Stimulated activated CD4-positive, alpha-beta T cell treated with anti-CD3 and anti-CD28 coated beads, Interleukin-1b, Interleukin-23, amount 100 ng/mL, for 24 hours (primary cell): ENCODE measurements around the gene BCR.

Experiments used
- DNase-seq, 4 experiments: peaks; one replicate each; pipeline ENCODE4 v3.0.0-alpha.2; 2020; ENCODE audit warnings: low read depth in 4 of 4, low spot score in 1 of 4

BCR gene

DNA sequence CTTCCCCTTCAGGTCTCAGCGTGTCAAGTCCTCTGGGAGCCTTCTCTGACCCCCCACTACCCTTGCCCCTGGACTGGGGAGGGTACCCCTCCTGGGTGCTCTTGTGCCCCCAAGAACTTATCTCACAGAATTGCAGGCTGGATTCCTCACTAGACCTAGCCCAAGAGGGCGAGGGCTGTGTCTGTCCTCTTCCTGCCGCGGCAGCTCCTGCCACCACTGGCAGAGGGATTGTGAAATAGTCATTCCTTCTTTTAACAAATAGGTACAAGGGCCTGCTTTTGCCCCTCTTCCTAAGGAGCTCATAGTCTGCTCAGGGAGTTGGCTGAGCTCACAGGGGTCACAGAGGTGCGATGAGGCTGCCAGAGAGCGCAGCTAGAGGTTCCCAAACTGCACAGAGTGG, 29.5 kb upstream of the BCR start:
- no peak for DNase-seq

DNA sequence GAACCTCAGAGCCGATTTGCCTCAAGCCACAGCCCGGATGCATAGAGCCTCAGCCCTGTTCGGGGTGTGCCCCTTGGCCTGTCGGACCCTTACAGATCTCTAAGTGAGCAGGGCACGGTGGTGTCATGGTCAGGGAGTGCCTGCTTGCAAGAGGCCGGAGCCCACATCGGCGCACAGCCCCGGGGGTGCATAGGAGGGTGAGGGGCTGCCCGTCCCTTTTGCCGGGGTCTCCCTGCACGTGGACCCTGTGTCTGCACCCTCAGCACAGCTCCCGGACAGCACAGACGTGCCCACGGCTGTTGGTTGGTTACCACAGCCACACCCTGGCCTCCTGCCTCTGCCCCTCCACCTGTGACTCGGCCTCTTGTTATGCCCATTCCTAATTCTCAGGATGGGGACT, 28.5 kb upstream of the BCR start:
- no peak for DNase-seq

DNA sequence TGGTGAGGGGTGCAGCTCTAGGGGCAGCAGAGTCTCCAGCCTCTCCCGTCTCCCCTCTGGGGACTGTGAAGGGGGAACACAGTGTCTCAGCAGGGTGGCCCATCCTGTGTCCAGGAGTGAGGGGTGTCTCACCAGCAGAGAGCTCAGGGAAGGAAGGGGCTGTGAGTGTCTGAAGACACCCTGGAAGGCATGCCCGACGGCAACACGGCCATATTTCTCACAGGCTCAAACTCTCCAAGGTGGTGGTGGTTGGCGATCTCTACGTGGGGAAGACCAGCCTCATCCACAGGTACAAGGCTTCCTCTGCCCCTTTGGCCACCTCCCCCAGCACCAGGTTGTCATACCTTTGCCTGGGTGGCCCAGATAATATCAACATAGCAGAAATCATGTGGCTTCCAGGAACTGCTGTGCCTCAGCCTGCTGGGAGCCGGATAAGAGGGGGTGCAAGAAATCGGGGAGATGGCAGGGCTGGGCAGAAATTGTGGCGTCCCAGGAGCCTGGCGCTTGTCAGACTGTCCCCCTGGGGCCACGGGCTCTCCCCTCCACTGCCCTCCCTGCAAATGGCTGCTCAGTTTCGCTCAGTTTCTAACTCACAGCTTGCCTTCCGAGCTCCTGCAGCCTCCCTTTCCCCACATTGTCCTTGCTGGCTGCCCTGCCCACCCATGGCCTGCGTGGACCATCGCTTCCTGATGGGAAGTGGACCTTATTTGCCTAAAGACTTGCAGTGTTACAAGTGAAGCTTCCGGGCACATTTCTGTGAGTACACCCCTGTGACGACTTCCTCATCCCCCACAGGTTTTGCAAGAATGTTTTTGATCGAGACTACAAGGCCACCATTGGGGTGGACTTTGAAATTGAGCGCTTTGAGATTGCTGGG, 27.8 kb upstream of the BCR start:
- DNase-seq: no peak

DNA sequence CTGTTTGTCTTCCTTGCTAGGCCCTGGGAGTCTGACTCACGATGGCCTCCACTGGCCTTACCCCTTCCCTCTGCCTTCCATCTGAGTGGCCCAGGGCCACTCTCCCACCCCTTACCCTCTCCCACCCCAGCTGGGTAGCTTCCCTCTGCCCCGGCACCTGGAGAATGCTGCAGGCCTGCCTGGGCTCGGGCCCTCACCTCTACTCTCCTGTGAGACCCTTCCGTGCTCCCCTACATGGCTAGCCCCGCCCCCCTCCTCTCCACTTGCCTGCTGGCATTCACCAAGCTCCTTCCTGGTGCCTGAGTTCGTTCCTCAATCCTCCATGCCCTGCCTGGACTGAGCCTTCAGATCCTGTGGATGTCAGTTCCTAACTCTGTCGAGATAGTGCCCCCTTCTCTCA, 26.3 kb upstream of the BCR start:
- no peak for DNase-seq

DNA sequence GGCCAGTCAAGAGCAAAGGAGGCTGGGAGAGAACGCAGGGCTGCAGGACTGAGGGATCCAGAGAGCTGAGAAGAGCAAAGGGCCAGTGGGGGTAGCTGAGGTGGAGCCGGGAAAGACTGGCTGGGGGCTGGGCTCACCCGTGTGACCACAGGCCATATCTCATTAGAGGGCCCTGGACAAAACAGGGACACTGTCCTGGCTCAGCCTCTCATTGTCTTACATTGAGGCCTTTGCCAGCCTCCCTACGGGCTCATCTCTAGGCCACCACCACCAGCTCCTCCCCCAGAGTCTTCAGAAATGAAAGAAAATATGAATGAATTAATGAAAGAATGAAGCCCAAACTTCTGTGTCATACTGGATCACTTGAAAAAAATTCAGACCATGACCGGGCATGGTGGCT, 25.8 kb upstream of the BCR start:
- no peak for DNase-seq

DNA sequence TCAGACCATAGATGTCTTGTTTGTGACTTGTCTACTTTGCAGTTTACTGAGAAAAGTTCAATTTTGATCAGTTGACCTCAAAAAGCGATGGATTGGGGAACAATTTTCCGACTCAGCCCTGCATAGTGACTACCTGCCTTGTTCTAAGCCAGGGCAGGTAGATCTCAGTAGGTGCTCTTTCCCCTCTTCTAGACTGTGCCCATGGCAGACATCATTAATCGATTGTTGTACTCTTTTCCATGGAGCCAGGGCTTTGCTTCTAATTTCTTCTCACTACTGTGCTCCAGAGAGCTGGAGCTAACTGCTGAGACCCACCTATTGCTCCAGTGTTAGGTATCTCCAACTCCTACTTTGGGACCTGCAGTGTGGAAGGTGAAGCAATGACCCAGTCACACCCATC, 25.2 kb upstream of the BCR start:
- no peak for DNase-seq

DNA sequence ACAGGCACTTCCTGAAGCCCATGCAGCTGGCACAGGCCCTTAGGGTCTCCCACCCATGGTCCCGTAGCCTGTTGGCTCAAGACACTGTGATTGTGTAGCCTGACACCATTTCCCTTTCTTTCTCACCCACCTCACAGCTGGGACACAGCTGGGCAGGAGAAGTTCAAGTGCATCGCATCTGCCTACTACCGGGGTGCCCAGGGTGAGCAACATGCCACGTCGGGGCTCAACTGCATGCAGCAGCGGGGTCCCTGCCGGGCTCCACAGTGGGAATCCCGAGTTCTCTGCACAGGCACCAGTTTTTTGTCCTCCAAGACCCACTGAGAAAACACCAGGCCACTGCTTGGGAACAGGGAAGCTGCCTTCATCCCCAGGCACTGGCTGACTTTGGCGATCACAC, 24.5 kb upstream of the BCR start:
- DNase-seq: no peak

DNA sequence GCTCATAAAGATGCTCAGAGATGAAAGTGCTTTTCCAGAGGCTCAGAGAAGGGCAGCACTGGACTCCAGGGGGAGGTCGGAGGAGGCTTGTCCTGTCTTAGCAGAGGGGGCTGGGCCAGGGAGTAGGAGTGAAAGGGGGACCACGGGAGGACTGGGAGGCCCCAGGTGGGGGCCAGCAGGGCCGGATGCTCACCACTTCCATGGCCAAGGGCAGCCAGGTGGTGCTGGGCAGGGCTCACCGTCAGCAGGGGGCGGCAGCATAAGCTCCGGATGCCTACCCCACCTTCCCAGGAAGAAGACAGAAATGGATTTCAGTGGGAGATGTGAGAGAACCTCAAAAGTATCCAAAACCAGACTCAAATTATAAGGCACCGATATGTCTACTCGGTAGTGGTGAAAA, 24.0 kb upstream of the BCR start:
- no peak for DNase-seq

DNA sequence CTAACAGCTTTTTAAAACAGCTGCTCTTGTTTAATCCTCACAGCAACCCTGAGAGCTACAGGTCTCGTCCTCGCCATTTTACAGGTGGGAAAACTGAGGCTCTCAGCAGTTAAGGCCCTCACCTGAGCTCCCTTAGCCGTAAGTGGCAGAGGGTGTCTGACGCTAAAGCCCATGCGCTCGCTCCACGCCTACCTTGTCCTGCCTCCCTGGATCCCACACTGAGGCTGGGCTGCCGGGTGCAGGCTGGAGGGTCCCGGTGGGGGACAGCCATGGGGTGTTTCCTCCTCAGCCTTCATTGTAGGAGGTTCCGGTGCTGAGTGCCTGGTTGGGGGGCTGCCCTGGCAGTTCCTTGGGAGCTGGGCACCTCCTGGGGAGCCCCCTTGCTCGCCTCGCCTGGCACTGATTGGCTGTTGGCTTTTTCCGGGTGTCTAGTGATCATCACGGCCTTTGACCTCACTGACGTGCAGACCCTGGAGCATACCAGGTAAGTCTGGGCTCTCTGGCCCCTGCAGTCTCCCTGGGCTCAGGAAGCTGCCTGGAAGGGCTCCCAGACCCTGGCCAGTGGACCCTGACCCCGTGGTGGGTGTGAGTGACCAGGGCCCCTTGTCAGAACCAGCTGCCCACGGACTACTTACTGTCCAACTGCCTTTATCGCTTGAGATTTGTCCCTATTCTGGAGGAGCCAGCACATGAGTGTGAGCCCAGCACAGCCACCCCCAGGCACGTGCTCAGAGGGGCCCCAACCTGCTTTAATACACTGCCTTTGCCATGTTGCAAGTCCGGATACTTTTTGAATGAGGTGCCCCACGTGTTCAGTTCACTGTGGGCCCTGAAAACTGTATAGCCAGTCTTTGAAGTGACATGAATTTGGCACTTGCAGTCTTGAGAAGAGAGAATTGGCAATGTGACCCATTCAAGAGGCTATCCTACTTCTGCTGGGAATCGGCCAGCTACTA, 22.5 kb upstream of the BCR start:
- DNase-seq: no peak

DNA sequence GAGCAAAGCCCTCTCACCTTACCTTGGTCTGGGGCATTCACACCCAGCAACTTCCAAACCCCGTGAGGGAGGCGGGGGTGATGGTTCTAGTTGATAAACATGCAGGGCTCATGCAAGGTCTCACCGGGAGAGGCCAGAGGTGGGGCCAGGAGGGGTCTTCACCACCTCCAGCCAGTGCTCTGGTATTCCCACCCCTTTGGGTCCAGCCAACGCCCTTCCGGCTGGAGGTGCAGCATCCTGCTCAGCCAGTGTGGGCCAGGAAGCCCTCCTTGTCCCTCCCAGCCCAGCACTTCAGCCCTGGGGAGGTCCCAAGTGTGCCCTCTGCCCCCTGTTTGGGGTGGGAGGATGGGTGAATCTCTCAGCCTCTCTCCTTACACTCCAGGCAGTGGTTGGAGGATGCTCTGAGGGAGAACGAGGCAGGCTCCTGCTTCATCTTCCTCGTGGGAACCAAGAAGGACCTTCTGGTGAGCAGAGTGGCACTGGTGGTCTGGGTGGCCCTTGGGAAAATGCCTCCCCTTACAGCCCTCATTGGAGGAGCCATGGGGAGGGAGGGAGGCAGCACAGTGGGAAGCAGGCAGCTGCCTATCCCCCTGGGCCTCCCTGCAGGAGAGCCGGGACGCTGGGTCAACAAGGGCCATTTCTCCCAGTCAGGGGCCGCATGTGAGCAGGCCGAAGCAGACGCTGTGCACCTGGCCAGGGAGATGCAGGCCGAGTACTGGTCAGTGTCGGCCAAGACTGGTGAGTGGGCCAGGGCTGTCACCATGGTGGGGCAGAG, 21.6 kb upstream of the BCR start:
- DNase-seq: no peak

DNA sequence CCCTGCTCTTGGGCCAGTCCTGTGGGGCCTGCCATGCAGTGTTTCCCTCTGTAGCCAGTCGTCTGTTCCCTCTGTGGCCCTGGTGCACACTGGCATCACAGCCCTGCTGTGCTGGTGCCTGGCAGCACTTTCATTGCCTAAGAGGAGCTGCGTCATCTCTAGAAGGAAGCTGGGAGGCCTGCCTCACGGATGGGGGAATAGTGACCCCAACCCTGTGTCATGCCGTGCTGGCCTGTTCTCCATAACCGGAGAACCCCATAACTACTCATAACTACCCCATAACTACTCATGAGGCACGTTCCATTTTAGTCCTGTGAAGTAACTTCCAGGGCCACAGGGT, 21.0 kb upstream of the BCR start:
- DNase-seq: no peak

DNA sequence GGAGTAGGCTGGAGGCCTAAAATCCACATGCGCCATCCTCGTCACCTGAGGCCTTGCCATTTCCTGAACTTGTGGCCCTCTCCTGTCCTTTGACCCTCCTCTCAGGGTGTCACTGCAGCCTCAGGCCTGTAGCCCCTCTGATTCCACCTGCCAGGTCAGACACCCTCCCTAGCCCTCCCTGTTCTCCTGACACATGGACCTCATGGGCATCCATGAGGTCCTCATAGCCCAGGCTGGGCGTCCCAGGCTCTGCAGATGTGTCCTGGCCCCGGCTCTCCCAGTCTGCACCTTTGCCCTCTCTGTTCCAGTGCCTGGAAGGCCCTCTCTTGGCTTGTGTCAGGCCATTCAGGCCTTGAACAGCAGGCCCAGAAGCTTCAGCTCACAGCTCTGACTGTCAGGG, 19.3 kb upstream of the BCR start:
- DNase-seq: no peak

DNA sequence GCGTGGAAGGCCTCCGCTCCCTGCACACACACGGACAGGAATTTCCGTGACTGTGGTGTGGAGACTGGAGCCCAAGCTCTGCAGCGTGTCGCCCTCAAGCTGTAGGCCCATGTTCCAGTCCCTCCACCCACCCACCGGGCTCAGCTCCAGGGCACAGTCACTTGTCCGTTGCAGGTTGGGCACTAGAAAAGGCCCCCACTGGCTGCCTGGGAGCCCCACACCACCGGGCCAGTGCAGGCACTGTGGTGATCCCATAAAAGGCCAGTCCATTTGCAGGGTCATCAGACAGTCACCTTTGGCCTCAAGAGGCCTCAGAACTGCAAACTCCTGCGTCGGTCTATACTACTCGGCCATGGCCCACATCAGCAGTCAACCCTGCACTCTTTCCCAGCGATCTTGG, 18.7 kb upstream of the BCR start:
- DNase-seq: no peak

DNA sequence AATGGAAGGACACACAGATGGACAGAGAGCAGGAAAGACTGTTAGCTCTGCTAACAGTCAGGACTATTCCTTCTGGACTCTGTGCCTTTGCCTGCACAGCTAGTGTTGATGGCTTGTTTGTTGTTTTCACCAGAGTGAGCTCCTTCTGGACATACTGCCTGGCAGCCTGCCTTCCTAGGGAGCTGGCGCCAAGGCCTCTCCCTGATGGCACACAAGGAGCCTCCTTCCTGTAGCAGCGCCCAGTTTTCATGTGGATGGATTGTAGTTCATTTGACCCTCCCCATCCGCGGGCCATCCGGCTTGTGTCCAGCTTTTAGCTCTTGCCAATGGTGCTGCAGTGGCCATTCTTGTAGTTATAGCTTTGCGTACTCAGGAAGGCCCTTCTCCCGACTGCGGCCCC, 16.6 kb upstream of the BCR start:
- no peak for DNase-seq

DNA sequence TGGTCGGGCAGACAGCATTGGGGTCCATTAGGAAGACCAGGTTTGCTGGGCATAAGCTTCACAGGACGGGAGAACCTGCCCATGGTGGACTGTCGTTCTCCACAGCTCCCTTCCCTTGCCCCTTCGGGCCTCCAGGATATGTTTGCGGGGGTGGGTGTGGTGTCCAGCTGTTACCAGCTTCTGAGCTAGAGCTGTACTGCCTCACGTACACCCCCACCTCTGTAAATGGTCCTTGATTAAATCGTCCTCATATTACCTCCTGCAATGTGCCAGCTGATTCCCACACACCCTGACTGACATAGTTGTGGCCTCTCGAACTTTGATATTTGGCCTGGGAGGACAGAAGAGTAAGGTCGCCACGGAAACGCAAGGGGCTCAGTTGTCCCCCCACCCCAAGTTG, 16.2 kb upstream of the BCR start:
- DNase-seq: no peak

DNA sequence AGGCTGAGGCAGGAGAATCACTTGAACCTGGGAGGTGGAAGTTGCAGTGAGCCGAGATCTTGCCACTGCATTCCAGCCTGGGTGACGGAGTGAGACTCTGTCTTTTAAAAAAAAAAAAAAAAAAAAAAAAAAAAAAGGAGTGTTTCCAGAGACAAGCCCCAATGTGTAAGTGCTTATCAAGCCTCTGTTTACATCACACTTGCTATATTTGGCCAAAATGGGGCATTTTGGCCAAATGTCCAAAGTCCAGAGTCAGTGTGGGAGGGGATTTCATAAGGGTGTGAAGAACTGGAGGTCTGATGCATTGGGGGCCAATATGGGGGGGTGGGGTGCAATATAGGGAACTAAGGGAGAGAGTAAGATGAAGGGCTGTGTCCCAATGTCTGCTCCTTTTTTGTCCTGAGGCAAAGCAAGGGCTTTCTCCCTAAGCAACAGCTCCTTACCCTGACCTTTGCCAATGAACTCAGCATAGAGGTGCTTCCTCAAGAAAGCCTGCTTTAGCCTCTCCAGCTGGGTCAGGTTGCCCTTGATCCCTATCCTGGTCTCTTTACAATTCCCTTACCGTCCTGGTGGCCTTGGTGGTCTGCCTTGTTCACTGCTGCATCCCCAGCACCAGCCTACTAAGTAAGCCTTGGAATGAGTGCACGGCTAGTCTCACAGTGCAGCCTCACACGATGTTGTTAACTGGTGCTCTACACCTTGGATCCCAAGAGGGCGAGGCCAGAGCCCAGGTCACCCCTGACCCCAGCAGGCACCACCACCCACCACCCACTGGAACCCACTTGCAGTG, 14.1 kb upstream of the BCR start:
- no peak for DNase-seq

DNA sequence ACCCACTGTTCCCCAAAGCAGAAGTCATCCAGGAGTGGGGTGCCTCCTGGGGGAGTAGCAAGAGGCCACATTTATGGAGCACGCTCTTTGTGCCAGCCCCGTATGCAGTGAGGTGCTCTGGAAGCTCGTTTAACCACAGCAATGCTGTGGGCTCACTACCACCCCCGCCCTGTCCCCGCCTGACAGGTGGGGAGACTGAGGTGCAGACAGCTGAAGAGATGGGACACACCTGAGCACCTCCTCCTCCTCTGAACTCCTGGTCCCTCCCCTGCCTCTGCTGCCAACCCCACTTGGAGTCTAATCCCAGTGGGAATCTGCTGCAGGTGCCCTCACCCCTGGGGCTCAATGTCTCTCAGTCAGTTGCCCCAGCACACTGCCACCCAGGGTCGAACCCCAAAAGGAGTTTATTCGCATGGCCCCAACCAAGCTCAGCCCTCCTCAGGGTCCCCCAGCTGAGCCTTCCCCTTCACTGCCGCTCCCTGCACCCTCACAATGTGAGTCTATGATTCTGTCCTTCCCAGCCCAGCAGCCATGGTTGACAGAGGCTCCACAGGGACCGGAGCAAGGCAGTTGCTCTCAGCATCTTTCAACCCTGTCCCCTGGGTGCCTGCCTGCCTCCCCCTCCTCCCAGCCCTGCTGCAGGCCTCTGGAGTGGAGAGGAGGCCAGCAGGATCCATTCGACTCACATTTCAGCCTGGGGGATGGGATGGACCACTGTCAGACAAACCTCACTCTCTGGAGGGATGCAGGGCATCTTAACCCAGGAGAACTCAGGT, 13.3 kb upstream of the BCR start:
- no peak for DNase-seq

DNA sequence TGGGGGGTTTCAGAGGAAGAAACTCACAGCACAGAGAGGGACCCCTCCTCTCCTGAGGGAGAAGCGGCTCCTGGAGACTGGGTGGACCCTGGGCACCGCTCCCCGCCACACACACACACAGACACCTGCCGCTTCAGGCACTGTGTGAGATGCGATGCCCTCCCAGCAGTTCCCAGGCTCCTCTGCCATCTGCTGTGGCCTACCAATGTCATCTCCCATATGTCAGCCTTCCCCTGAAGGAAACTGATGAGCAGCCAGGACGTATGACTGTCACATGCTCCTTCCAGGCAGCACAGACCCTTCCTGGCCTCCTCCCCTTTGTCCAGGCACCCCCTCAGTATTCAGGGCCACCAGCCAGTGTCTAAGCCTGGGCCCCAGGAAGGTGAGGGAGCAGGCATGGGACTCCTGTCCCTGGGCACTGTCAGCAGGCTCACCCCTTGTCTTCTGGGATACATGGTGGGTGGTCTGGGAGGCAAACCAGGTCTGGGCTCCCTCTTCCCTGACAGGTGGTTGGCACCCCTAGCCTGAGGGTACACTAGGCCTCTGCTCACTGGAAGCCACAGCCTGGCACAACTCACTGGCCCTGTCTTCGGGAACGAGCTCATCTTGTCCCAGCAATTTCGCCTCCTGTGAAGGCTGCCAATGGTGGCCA, 11.8 kb upstream of the BCR start:
- no peak for DNase-seq

DNA sequence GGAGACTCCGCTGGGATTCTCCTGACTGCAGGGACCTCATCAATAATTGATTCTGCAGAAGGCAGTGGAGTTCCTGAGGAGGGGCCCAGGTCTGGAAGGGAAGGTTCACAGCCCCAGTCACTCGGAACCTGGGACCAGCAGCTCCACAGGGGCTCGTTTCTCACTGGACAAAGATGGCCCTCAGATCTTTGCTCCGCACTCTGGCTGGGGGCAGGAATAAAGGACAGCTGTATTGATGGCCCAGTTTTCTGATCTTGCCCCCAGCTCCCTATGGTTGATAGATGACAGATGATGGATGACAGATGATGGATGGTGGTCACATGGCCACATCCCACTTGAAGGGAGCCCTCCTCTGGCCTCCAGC, 11.3 kb upstream of the BCR start:
- DNase-seq: no peak
